ENCODE measurements around the gene CYP4F12.

DNA sequence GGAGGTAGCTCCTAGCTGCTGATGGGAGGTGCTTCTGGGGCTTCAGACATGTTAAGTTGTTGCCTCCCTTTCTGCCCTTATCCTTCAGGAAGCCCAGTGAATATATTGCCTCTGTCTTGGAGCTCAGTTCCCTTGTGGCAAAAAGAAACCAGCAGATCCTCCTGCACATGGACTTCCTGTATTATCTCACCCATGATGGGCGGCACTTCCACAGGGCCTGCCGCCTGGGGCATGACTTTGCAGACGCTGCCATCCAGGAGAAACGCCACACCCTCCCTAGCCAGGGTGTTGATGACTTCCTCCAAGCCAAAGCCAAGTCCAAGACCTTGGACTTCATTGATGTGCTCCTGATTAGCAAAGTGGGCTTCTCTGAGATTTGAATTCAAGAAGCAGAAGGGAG is 6.0 kb upstream of the CYP4F12 start:
- TF ChIP-seq, protein P1, sequence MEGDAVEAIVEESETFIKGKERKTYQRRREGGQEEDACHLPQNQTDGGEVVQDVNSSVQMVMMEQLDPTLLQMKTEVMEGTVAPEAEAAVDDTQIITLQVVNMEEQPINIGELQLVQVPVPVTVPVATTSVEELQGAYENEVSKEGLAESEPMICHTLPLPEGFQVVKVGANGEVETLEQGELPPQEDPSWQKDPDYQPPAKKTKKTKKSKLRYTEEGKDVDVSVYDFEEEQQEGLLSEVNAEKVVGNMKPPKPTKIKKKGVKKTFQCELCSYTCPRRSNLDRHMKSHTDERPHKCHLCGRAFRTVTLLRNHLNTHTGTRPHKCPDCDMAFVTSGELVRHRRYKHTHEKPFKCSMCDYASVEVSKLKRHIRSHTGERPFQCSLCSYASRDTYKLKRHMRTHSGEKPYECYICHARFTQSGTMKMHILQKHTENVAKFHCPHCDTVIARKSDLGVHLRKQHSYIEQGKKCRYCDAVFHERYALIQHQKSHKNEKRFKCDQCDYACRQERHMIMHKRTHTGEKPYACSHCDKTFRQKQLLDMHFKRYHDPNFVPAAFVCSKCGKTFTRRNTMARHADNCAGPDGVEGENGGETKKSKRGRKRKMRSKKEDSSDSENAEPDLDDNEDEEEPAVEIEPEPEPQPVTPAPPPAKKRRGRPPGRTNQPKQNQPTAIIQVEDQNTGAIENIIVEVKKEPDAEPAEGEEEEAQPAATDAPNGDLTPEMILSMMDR (optimal IDR thresholded peaks at IDR 0.05 in 1 of 3, IDR thresholded peaks at IDR 0.05 in 1 of 3, conservative IDR thresholded peaks at IDR 0.05 in 1 of 3; ENCODE audit: extremely low read depth in 1 of 3, insufficient read depth in 2 of 3, low read length in 3 of 3): no peak
- TF ChIP-seq EZH2 (IDR thresholded peaks at IDR 0.05; ENCODE audit: low read length): no peak

Measured in keratinocyte (primary cell).